OCI-LY7 (cell line): ENCODE measurements around the gene ACBD6. TPM values are rescaled to one million over a fixed set of nuclear protein-coding genes. Genes with fewer than 3 reads are reported as not detected.

ENCODE experiments used
- BruUV-seq: library from RNA; stranded (reverse); fragments of 400-500 nt; replicated peaks from 2 replicates; lab custom pipeline; 2021; lab: Mats Ljungman, UMichigan
- CTCF ChIA-PET: fragments of 300-600 bp; sonication (Branson Sonifier 250); formaldehyde crosslinking; loops from one replicate; lab custom pipeline; 2022; ENCODE audit warnings: antibody characterized with exemption; ENCODE audit not compliant: unreplicated experiment; lab: Charles Lee
- POLR2A ChIA-PET: fragments of 300-600 bp; sonication (Branson Sonifier 250); formaldehyde crosslinking; loops from one replicate; lab custom pipeline; 2022; ENCODE audit warnings: antibody characterized with exemption; lab: Charles Lee
- DNase-seq: peaks from one replicate; pipeline ENCODE4 v3.0.0-alpha.2; 2015; ENCODE audit warnings: low spot score
- H2AFZ ChIP-seq: fragments of 200-600 bp; sonication (generic), shearing (Covaris generic); 2 replicates; pipeline ENCODE4 v1.6.1; 2014; ENCODE audit warnings: mild to moderate bottlenecking, antibody characterized with exemption, low read length, moderate library complexity
- H3K27ac ChIP-seq: fragments of 200-600 bp; sonication (generic); 2 replicates; pipeline ENCODE4 v1.5.1; 2014; ENCODE audit warnings: mixed run types, low read depth, mild to moderate bottlenecking, moderate library complexity, low read length, inconsistent platforms; ENCODE audit not compliant: poor library complexity, severe bottlenecking
- H3K36me3 ChIP-seq: fragments of 200-600 bp; sonication (generic); 2 replicates; pipeline ENCODE4 v1.6.1; 2014; ENCODE audit warnings: mild to moderate bottlenecking, antibody characterized with exemption, low read length, moderate library complexity, mixed read lengths; ENCODE audit not compliant: insufficient read depth
- H3K4me1 ChIP-seq: fragments of 200-600 bp; sonication (generic); 2 replicates; pipeline ENCODE4 v1.5.1; 2014; ENCODE audit warnings: mild to moderate bottlenecking, low read length; ENCODE audit not compliant: insufficient read depth, poor library complexity, severe bottlenecking
- H3K4me2 ChIP-seq: fragments of 200-600 bp; sonication (generic); 2 replicates; pipeline ENCODE4 v1.6.1; 2014; ENCODE audit warnings: mild to moderate bottlenecking, low read length
- H3K4me3 ChIP-seq: fragments of 200-600 bp; sonication (generic); 2 replicates; pipeline ENCODE4 v1.5.1; 2014; ENCODE audit warnings: mild to moderate bottlenecking, low read depth, low read length; ENCODE audit not compliant: poor library complexity, severe bottlenecking
- H3K79me2 ChIP-seq: fragments of 200-600 bp; sonication (generic); 2 replicates; pipeline ENCODE4 v1.6.1; 2016; ENCODE audit warnings: low read depth, mild to moderate bottlenecking, low read length, moderate library complexity, mixed read lengths; ENCODE audit not compliant: insufficient read depth
- H3K9me2 ChIP-seq: fragments of 200-600 bp; sonication (generic); 2 replicates; pipeline ENCODE4 v1.6.1; 2016; ENCODE audit warnings: mild to moderate bottlenecking, low read length, mixed read lengths; ENCODE audit not compliant: insufficient read depth
- H3K9me3 ChIP-seq: fragments of 200-600 bp; sonication (generic); 2 replicates; pipeline ENCODE4 v1.6.1; 2014; ENCODE audit warnings: mild to moderate bottlenecking, mixed run types, low read length, mixed read lengths
- H4K20me1 ChIP-seq: fragments of 200-600 bp; sonication (generic); 2 replicates; pipeline ENCODE4 v1.6.1; 2014; ENCODE audit warnings: mild to moderate bottlenecking, antibody characterized with exemption, low read length, moderate library complexity, mixed read lengths; ENCODE audit not compliant: insufficient read depth
- EZH2phosphoT487 ChIP-seq: fragments of 200-600 bp; sonication (generic); IDR thresholded peaks from 2 replicates; pipeline ENCODE4 v1.6.1; 2018; ENCODE audit warnings: low read depth, borderline replicate concordance, mild to moderate bottlenecking, mixed run types, antibody characterized with exemption, low read length, moderate library complexity, mixed read lengths
- intact Hi-C: fragments of 100-400 bp; cut with micrococcal nuclease; formaldehyde crosslinking; loops from one replicate; pipeline ENCODE4 v1.10.0; 2022; ENCODE audit not compliant: unreplicated experiment
- total RNA-seq, 2 experiments: library from RNA; depleted of rRNA in 1 of 2; stranded (reverse); fragments of >200 nt in 1 of 2; shearing (Covaris generic) in 1 of 2; gene quantifications; 2 replicates each; pipeline ENCODE4 v1.2.3, GENCODE V29; 2014 to 2022
- TF ChIP-seq, protein P1 (sequence below): fragments of 200-600 bp; sonication (generic); conservative IDR thresholded peaks from 2 replicates; pipeline ENCODE4 v1.5.1; 2014; ENCODE audit warnings: mild to moderate bottlenecking, antibody characterized with exemption, low read length, moderate library complexity, mixed read lengths

Gene ACBD6
- total RNA-seq, 2 experiments from 2014 or later = 61.2 to 78.4 TPM

DNA sequence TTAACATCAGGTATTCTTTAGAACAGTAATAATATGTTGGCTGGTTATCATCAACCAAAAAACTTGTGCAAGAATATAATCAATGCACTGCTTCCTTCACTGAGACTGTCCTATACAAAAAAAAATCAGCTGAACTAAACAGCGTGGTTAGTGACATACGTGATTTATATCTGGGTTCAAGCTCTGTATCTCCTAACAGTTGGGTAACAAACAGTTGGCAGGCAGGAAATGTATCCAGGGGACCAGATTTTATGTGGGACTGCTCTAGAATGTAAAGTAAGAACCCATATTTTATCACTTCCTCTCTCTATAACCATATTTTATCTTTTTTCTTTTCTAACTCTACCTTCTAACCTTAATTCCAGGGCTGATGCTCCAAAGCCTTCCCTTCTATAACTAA lies 8.0 kb downstream of the ACBD6 start:
- intact Hi-C loops = no loop called here
- peaks cover 81% of the 10 kb centered on the region for H3K36me3 ChIP-seq
- no peaks in the 10 kb centered on the region for H3K9me2 ChIP-seq
- peaks cover 50% of the 10 kb centered on the region; the same call in 1 of the 2 replicates for H3K79me2 ChIP-seq
- H3K27ac ChIP-seq = no peak overlapping the region
- TF ChIP-seq, protein P1, sequence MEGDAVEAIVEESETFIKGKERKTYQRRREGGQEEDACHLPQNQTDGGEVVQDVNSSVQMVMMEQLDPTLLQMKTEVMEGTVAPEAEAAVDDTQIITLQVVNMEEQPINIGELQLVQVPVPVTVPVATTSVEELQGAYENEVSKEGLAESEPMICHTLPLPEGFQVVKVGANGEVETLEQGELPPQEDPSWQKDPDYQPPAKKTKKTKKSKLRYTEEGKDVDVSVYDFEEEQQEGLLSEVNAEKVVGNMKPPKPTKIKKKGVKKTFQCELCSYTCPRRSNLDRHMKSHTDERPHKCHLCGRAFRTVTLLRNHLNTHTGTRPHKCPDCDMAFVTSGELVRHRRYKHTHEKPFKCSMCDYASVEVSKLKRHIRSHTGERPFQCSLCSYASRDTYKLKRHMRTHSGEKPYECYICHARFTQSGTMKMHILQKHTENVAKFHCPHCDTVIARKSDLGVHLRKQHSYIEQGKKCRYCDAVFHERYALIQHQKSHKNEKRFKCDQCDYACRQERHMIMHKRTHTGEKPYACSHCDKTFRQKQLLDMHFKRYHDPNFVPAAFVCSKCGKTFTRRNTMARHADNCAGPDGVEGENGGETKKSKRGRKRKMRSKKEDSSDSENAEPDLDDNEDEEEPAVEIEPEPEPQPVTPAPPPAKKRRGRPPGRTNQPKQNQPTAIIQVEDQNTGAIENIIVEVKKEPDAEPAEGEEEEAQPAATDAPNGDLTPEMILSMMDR = no peak
- no peak for TF ChIP-seq EZH2phosphoT487
- CTCF ChIA-PET = no interaction called here
- peaks cover 3% of the 10 kb centered on the region for H3K4me1 ChIP-seq
- DNase-seq = no peak
- no peak overlapping the region for H3K4me2 ChIP-seq
- no peak overlapping the region for H2AFZ ChIP-seq
- H3K9me3 ChIP-seq = no peaks in the 10 kb centered on the region
- peaks cover 3% of the 10 kb centered on the region; the same call in 1 of the 2 replicates for H4K20me1 ChIP-seq
- no peak overlapping the region for H3K4me3 ChIP-seq
- POLR2A ChIA-PET = interaction anchor here (0.6 to 1.0 kb wide), 2 partner anchors 9 to 553 kb away, joined by 3 read pairs; no protein-coding TSS in a partner anchor
- no TSS peak for BruUV-seq

DNA sequence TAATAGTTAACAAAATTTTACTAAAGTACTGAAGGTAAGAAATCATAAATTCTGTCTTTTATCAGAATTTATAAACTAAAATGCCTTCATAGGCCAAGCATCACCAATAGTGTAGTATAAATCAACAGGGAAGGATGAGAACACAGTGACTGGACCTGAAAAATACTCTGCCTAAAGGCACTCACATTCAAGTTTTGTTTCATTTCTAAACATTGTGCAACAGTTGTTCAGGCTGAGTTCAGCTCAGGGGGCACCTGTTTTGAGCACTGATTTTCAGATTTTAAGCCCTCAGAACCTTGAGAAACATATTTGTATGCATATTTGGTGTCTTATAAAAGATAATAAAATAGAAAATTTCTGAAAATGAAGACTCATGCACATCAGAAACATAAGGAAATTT lies 12.4 kb downstream of the ACBD6 start:
- intact Hi-C loops = no loop called here
- CTCF ChIA-PET = no interaction called here

DNA sequence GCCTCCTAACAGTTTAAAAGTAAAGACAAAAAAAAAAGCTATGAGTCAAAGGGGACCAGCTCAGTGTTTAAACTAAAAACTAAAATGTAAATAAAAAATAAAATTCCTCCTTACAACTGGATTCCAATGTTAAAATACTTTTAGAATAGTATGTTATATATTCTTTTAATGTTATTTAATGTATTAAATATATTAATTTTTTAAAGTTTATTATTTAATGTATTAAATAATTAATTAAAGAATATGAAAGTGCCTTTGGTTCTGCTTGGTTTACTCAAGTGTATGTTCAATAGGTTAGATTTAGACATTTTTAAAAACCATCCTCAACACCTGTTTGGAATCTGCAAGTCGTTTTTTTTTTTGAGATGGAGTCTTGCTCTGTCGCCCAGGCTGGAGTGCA lies 13.1 kb downstream of the ACBD6 start:
- Histone ChIP-seq H3K4me2 (no peak overlapping the region), H3K4me3 (no peak overlapping the region), H4K20me1 (no peaks in the 10 kb centered on the region), H3K79me2 (peaks cover 3% of the 10 kb centered on the region; the same call in 1 of the 2 replicates), H3K9me2 (no peaks in the 10 kb centered on the region), H3K27ac (no peak overlapping the region), H3K4me1 (peaks cover 4% of the 10 kb centered on the region), H2AFZ (no peak overlapping the region), H3K9me3 (no peaks in the 10 kb centered on the region), H3K36me3 (peaks cover 81% of the 10 kb centered on the region)
- TF ChIP-seq EZH2phosphoT487 = no peak
- TF ChIP-seq, protein P1 = no peak
- DNase-seq = no peak
- intact Hi-C loops = no loop called here
- BruUV-seq = no TSS peak
- ChIA-PET POLR2A (interaction anchor here (0.7 to 1.4 kb wide), 2 partner anchors 13 to 124 kb away, joined by 3 to 4 read pairs; partner anchors contain the start of gene ACBD6), CTCF (no interaction called here)

More for the DNA sequence above, 12.4 kb downstream of the ACBD6 start:
- DNase-seq = no peak
- BruUV-seq = no TSS peak
- H3K4me2 ChIP-seq = no peak overlapping the region
- no peak overlapping the region for H3K4me3 ChIP-seq
- no peak overlapping the region for H2AFZ ChIP-seq
- no peak overlapping the region for H3K27ac ChIP-seq
- TF ChIP-seq, protein P1 = no peak
- no peak for TF ChIP-seq EZH2phosphoT487
- peaks cover 9% of the 10 kb centered on the region; the same call in 1 of the 2 replicates for H3K79me2 ChIP-seq
- 0 out of 2 replicates have a peak, but pooled peaks cover under 1% of the 10 kb centered on the region for H4K20me1 ChIP-seq
- H3K36me3 ChIP-seq = peaks cover 82% of the 10 kb centered on the region
- H3K4me1 ChIP-seq = peaks cover 4% of the 10 kb centered on the region
- POLR2A ChIA-PET = no interaction called here
- no peaks in the 10 kb centered on the region for H3K9me3 ChIP-seq
- no peaks in the 10 kb centered on the region for H3K9me2 ChIP-seq
